CD4-positive, alpha-beta T cell treated with Interleukin-4 for 4 hours (primary cell): Measurements from ENCODE around the gene EIF6.

Experiments used
- DNase-seq: peaks from one replicate; pipeline ENCODE4 v3.0.0-alpha.2; 2020

The EIF6 gene

DNA sequence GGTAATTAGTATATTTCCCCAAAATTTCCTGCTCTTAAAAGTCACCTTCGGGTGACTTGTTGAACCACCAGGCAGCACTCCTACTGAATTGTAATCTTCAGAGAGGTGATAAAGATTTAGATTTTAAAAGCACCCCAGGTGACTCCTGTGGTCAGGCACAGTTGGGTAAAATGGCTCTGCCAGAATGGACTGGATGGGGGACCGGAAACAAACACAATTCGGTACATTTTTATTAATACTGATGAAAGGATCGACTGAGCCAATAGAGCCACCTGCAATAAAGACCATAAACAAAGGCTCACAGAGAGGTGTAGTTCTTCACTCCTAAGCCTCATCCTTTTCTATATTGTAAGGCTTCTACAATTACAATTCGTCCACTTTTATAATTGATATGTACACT is 27.2 kb upstream of the EIF6 start:
- DNase-seq: no peak

DNA sequence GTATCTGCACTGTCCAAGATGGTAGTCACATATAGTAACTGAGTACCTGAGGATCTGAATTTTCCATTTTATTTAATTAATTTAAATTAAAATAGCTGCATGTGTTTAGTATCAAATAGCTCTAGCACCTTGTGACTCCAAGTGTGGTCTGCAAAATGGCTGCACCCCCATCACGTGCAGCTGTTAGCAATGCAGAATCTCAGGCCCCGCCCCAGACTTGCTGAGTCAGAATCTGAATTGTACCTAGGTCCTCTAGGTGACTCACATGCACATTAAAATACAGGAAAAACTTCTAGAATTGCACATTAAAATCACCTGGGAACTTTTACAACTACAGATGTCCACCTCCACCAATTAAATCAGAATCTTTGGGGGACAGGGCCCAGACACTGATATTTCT is 26.8 kb upstream of the EIF6 start:
- no peak for DNase-seq

DNA sequence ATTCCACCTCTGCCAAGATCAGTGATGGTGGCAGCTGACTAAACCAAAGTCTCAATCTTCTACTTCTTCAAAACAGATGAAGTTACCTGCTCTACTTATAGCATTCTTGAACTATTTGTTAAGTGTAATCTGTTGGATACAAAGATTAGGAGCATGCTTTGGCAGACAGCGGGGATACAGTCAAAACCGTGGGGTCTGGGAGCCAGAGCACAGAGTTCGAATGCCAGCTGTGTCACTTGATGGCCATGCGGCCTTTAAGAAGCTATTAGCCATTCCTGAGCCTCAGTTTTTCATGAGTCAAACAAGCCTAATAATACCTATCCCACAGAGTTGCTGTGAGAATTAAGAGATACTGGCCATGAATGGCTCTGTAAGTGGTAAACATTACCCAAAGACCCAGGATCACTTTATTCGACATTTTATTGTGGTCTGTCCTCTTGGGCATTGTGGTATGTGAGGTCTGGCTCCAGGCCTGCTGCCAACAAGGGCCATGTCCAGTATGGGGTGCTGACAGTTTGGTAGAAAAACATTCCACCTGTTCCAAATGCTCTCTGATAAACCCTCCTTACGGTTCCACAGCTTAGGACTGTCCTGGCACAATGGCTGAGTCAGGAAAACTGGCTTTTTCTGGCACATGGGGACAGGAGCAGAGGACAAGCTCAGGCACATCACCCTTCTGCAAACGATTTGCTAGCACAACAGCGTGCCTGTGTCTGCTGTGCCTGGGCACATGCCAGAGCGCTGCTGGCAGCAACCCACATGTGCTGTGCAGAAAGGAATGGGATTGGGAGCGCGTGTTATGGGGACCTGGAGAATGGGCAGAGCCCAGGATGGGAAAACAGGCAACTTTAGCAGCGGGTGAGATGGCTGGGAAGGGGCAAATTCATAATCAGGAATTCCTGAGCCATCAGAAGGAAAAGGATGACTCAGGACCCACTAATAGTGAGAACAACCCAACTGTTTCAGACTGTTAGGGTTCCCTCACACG is 23.4 kb upstream of the EIF6 start:
- no peak for DNase-seq

DNA sequence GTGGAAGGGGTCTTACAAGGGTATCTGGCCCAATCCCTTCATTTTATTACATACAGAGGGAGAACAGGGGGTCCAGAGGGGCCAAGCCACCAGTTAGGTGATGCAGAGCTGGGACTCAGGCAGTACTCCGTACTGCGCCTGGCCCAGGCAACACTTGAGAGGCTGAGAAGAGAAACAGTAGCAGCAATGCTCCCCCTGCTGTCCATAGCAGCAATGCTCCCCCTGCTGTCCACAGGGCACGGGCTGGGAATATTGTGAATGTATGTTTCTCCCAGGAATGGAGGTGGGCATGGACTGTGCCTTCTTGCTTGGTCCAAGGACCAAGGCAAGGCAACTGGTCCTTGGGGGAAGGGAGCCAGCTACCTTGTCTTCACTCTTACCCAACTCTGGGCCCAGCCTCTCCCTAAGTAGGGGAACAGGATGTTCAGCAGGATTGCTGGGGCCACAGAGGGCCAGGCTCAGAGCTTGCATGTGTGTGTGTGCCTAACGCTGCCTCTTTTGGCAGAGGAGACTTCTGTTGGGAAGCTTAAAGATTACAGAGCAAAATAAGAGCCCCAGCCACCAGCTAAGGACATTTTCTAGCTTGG is 22.5 kb upstream of the EIF6 start:
- no peak for DNase-seq

DNA sequence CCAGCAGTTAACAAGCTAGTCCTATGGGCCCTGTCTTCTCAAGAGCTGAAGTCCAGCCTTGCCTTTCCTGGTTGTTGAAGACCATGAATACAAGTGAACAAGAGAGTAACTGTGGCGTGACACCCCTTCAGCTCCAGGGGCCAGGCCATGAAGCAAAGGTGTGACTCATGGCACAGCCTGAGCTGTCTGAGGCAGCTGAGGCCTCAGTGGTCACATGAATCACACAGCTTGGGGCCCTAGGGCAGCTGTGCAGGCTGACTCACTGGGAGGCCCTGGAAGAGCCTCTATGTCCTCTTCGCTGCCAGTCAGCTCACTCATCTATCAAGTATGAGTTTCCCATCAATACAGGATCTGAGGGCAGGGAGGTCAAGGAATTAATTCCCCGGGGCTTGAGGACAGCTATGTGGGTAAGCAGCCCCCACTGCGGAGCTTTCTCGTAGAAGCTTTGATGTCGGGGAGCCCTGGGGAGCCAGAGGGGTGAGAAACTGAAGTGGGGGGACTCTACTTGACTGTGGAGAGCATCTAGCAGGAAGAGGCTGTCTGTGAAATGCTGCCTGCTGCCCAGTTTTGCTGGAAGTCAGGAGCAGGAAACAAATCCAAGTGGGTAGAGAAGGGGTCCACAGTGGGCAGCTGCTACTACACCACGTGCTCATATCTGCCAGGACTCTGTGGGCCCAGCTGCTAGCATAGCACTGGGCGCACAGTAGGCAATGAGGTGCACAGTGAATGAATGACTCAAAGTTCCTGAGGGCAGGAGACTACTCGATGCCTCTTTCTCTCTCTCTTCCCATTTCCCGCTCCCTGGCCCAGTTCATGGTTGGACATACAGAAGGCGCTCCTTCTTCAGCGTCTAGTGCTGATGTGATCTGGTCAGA is 21.3 kb upstream of the EIF6 start:
- DNase-seq: peak; percentile 27

DNA sequence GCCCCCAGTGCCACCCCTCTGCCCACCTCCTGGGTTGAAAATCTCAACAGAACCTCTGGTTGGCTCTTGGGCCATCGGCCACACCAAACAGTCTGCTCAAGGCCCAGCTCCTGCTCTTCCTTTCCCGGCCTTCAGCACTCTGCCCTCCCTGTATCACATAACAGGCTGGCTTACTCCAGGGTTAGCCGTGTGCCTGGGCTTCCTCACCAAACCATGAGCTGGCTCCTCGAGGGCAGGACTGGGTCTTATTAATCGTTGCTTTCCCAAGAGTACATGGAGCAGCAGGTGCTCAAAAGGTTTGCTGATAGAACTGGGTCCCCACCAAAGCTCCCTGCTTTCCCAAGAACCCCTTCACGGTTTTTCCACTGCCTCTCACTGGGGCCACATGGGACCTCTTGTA is 20.4 kb upstream of the EIF6 start:
- no peak for DNase-seq

DNA sequence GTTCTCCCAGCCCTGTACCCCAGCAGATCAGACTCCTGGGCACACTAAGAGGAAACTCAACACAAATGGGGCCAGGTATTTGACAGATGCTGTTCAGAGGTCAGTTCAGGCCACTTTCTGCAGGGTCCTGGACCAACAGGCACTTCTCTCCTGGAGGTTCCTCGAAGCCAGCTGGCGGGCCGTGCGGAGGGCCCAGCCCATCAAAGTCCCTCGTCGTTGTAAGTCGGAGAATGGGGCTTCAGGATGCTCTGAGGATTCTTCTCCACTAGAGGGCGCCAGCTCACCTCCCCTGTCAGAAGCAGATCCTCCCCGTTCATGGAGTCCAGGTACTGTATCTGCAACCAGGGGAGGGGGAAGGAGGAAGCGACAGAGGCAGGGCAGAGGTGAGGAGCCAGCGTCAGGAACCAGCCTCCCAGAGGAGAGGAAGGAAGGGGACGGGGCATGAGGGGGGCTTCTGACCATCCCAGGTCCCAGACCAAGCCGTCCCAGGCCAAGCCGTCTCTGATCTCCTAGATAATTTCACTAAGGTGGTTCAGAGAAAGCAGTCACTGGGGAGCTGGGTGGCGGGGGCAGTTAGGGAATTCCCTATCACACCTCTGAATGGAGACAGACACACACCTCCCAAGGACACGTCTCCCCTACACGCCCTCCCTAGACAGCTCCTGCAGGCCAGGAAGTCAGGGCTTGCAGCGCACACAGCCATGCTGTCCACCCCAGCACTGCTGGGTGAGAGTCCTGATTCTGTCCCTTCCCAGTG is 19.3 kb upstream of the EIF6 start:
- DNase-seq: peak; percentile 85

DNA sequence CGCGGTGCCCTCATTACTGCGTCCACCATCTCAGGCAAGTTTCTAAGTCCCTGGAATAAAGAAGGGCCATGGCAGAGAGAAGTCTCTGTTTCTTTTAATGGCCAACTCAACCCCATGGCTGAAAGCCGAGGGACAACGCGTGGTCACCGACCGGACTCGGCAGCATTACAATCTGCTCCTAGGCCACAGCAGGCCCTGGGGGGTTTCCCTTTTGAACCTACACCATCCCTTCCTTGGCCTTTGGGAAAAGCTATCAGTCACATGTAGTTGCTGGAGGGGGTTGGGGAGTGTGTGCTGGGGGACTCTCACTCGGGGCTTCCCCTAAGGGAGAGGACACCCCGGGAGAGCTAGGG is 18.8 kb upstream of the EIF6 start:
- DNase-seq: no peak

DNA sequence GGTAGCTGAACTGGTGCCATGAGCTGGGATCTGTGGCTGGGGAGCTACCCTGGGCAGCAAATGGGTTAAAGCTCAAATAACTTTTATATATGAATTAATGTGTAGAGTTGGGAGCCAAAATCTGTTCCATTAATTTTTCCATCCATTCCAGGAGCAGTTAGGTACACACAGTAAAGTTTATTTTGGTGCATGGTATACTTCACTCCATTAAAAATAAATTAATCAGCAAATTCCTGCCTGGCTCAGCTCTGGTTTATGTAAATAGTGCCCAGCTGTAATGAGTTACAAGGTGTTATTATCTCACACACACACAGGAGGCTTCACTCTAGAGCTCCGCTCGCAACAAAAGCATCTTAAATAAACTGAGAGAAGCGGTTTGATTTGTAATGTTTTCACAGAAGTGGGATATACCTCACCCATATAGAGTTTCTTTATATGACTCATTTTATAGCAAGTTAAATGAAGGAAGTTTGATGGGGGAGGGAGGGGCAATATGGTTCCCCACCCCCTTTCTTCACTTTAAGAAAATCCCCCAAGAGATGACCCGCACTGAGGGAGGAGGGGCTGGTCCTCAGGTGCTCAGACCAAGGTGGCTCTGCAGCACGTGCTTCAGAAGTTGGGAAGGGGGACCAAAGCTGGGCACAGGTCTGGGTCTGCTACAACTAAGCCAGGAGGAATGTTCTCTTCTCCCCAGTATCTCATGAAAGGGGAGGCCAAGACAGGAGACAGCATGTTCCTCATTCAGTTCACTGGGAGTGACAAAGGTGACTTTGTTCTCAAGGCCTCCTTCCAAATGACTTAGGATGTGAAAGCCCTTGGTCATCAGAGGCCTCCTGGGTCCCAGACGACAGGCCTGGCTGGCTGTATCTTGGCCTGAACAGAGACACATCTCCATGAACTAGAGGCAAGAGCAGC is 18.1 kb upstream of the EIF6 start:
- DNase-seq: no peak

DNA sequence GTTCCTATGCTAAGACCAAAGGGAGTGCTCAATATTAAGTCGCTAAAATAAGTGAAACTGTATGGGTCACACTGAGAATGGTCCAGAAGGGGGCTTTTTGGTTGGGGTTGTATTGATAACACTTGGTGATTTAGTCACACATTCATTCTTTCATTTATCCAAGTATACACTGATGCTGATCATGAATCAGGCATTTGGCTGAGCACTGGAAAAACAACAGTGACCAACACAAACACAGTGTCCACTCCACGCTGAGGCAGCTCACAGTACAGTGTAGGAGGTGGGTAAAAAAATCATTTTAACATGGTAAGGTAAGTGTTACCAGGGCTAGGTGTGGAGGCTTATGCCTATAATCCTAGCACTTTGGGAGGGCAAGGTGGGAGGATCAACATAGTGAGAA is 16.9 kb upstream of the EIF6 start:
- no peak for DNase-seq

DNA sequence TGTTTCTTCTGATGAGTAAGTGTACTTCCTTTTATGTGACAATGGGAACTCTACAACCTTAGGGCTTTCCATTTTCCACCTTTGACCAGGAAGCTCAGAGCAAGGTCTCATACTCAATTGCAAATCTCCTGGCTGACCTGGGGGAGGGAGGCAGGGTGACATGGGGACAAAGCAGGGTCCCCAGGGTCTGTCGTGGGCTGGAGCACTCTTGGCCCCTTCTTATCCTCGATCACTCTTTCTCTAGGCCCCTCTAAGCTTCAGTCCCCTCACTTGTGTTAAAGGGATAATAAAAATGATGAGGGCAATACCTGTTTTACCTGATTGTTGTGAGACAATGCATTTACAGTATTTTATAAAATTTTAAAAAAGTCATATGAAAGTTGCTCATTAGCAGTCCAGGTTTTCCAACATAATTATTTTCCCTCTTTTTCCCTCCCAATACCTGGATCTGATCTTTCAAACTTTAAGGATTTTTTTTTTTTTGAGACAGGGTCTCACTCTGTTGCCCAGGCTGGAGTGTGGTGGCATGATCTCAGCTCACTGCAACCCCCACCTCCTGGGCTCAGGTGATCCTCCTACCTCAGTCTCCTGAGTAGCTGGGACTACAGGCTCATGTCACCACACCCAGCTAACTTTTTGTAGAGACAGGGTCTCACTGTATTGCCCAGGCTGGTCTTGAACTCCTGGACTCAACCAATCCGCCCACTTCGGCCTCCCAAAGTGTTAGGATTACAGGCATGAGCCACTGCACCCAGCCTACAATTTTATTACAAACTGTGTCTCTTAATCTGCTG is 16.1 kb upstream of the EIF6 start:
- DNase-seq: no peak

DNA sequence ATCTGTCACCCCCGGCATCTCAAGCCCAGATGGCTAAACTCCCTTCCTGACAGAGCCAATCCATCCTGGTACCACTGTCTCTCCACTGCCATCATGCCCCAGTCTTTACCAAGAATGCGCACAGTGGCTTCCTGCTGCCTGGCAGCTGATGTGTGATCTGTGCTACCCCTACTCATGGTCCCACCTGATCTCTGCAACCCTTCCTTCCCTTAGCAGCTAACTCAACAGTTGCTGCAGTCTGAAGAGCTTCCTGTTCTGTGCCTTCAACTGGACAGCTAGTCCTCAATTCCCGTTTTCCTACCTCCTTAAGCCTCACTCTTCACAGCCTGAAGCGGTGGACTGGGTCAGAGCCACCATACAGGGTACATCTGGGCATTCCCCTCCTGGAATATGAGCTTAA is 15.2 kb upstream of the EIF6 start:
- DNase-seq: no peak

DNA sequence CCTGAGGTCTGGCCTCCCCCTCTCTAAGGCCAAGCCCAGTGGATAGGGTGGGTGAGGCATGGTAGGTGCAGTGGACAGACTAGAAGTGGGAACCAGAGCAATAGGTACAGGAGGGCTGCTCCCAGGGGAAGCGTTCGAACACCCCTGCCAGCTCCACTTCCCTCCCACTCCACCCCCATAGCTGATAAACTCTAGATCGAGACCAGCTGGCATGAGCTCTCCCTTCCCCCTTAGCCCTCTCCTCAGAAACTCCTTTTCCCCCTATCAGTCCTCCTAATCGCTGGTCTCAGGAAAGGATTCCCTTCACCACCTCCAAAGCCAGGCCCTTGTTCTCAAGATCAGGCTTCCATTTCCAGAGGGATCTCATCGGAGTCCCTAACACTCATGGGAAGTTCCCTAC is 13.7 kb upstream of the EIF6 start:
- no peak for DNase-seq

DNA sequence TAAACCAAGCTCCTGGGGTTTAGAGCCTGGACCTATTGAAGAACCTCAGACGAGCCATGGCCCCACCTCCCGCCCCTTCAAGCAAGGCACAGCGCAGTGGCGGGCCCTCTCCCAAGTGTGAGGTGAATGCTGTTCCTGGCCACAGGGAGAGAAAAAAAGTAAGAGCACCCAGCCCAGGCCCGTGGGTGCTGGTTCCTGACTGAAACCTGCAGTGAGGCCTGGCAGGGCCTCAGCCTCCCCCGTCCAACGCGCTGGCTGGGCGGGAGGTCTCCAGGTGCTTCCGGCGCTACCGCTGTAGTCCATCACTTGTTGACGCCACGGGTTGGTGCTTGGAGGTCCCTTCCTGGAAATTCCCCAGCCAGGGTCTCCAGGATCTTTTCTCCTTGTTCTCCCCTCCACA is 13.2 kb upstream of the EIF6 start:
- DNase-seq: no peak

DNA sequence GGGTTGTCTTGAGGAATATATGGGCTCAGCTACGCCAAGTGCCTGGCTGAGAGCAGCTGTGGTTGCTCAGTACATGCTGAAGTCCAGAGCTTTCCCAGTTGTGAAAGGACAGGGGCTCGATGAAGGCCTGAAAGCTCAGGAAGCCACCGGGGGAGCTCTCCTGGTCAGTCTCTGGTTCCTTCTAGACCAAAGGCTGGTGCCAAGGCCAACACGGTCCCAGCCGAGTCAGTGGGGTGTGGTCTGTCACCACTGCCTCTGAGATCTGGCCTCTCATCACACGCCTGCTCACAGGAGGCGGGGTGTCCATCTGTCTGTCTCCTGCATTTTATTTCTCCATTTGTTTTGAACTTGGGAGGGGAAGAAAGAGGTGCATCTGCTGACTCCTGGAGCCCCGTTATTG is 12.6 kb upstream of the EIF6 start:
- DNase-seq: no peak

DNA sequence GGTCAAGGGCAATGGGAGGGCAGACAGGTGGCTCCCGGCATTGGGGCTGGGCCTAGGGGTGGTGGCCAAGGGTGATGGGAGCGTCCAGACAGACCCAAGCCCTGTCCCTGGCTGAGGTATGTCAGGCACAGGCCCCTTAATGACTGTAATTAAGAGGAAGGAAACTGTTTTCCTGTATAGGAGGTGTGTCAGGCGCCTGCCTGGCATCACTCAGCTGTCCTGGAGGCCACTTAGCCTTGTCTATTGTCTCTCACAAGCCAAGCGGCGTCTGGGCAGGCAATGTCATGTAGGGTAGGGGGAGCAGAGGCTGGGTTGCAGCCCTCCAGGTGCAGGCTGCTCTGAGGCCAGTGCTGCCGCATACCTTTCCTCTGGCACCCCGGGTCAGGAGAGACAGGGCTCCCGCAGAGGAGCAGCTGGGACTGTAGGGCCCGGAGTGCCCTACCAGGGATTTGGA is 11.6 kb upstream of the EIF6 start:
- no peak for DNase-seq

DNA sequence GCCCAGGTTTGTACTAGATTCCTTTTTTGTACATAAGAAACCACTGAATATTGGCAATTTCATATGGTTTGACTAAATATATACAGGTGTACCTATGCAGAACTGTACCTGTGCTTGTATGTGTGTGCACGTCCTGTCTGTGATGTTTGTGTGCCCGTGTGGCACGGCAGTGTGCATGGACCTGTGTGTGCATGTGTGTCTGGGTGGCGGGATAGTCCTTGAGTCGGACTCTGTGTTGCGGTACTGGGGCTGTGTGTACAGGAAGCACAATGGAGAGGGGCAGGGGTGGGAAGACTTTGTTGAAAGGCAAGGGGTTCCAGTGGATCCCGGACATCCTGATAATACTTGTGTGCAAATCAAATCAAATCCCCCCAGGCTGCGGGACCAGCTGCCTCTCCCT is 11.1 kb upstream of the EIF6 start:
- no peak for DNase-seq

DNA sequence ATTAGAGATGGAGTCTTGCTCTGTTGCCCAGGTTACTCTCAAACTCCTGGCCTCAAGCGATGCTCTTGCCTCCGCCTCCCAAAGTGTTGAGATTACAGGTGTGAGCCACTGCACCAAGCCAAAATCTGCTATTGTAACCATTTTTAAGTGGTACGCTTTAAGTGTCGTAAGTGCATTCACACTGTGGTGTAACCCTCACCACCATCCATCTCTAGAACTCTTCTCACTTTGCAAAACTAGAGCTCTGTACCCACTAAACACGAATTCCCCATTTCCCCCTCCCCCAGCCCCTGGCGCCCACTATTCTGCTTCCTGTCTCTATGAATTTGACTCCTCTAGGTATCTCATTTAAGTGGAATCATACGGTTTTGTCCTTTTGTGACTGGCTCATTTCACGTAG is 10.5 kb upstream of the EIF6 start:
- no peak for DNase-seq

DNA sequence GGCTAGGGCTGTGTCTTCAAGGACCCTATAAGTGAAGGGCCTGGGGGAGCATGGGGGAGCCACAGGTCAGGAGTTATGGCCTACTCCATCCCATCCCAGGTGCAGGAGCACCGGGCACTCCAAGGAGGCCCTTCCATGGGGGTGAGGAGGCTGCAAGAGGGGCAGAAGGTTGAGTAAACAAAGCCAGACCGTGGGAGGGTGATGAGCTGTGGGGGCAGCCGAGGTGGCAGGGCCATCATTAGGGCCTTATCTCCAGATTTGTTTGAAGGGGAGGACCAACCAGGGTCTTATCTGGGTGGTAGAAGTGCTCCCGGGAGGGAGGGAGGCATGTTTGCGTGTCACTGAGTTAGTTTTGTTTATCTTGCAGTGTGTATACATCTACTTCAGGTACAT is 9.7 kb upstream of the EIF6 start:
- DNase-seq: no peak

DNA sequence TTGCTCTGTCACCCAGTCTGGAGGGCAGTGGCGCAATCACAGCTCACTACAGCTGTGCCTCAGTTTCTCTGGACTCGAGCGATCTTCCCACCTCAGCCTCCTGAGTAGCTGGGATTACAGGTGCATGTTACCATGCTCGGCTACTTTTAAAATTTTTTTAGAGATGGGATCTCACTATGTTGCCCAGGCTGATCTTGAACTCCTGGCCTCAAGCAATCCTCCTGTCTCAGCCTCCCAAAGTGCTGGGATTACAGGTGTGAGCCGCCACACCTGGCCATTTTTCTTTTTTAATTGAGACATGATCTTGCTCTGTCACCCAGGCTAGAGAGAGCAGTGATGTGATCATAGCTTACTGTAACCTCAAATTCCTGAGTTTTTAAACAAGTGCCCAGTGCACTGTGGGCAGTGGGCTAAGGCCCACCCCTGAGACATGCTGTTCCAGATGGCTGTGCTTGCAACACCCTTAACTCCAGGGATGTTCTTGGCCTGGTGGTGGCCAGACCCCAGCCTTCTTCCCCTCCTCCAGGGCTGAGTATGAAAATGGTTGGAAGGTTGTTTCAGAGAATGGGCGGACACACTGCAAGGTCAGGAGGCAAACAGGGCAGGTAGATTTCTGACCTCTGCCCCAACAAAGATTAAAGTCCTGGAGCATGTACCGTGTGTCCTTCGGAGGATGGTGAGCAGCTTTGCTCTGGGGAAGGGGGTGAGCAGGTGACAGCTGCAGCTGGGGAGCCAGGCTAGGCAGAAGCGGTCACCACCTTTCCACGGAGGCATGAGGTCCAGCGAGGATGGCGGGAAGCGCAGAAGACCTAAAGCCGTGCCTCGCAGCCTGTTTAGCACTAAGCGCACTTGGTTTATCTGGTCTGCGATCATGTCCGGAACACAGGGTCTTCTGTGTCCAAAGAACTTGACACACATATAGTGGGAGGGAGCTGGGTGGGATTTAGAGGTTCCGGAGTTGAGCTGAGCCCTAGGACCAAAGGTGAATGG is 9.0 kb upstream of the EIF6 start:
- DNase-seq: no peak
